ENCODE measurements around the gene PCP2. TPM values are rescaled to one million over a fixed set of nuclear protein-coding genes. Genes with fewer than 3 reads are reported as not detected.
A peak's percentile ranks its signal among the peaks of the same experiment; 100 is the strongest.

Gene PCP2
- total RNA-seq, 1 donor from 2014 or later: 2.7 TPM

- TF ChIP-seq, protein P1, sequence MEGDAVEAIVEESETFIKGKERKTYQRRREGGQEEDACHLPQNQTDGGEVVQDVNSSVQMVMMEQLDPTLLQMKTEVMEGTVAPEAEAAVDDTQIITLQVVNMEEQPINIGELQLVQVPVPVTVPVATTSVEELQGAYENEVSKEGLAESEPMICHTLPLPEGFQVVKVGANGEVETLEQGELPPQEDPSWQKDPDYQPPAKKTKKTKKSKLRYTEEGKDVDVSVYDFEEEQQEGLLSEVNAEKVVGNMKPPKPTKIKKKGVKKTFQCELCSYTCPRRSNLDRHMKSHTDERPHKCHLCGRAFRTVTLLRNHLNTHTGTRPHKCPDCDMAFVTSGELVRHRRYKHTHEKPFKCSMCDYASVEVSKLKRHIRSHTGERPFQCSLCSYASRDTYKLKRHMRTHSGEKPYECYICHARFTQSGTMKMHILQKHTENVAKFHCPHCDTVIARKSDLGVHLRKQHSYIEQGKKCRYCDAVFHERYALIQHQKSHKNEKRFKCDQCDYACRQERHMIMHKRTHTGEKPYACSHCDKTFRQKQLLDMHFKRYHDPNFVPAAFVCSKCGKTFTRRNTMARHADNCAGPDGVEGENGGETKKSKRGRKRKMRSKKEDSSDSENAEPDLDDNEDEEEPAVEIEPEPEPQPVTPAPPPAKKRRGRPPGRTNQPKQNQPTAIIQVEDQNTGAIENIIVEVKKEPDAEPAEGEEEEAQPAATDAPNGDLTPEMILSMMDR (IDR thresholded peaks at IDR 0.05; ENCODE audit: borderline replicate concordance): no peak
- no peaks in the 10 kb centered on the region for H3K36me3 ChIP-seq
- H3K4me1 ChIP-seq: no peaks in the 10 kb centered on the region
- H3K27me3 ChIP-seq (ENCODE audit: low read depth): peaks cover 77% of the 10 kb centered on the region
- no peak for DNase-seq
- no peaks in the 10 kb centered on the region for H3K9me3 ChIP-seq (replicated peaks)
- no peak overlapping the region for H3K4me3 ChIP-seq
- no peak overlapping the region for H3K27ac ChIP-seq (replicated peaks)
- intact Hi-C loops (cut with micrococcal nuclease): no loop called here
Observed at GRCh38 chr19:7602240-7602934, 31.1 kb downstream of the PCP2 start.

- intact Hi-C loops (cut with micrococcal nuclease): no loop called here
- TF ChIP-seq, protein P1 (IDR thresholded peaks at IDR 0.05; ENCODE audit: borderline replicate concordance): no peak
- Histone ChIP-seq H3K4me3 (no peak overlapping the region), H3K4me1 (peaks cover 6% of the 10 kb centered on the region), H3K9me3 (replicated peaks) (no peaks in the 10 kb centered on the region), H3K27ac (replicated peaks) (no peak overlapping the region), H3K36me3 (no peaks in the 10 kb centered on the region), H3K27me3 (ENCODE audit: low read depth) (peaks cover 81% of the 10 kb centered on the region)
- DNase-seq: no peak
Observed at GRCh38 chr19:7600721-7601120, 32.8 kb downstream of the PCP2 start.

GRCh38 chr19:7598180-7598579 is 35.3 kb downstream of the PCP2 start:
- intact Hi-C loops (cut with micrococcal nuclease): no loop called here
- H3K36me3 ChIP-seq: no peaks in the 10 kb centered on the region
- H3K4me1 ChIP-seq: peaks cover 6% of the 10 kb centered on the region
- H3K27ac ChIP-seq (replicated peaks): no peak overlapping the region
- H3K27me3 ChIP-seq (ENCODE audit: low read depth): peaks cover 80% of the 10 kb centered on the region
- DNase-seq: no peak
- no peaks in the 10 kb centered on the region for H3K9me3 ChIP-seq (replicated peaks)
- TF ChIP-seq, protein P1 (IDR thresholded peaks at IDR 0.05; ENCODE audit: borderline replicate concordance): no peak
- H3K4me3 ChIP-seq: no peak overlapping the region

DNA sequence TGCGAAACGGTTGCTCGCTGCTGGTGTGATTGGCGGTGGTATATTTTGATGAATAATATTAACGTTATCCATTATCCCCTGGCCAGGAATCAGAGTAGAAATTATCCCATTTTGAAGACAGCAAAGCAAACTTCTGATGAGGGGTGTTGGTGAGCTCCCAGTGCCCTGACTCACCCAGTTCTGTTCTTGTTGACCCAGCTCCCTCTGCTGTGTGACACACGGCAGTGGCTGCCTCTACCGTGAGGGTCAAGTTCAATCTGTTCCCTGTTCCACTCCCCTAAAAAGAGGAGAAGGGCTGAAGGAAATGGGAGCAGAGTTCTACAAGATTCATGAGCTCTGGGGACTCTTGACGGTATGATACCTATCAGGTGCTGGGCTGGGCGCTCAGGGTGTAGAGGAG is 35.8 kb downstream of the PCP2 start:
- Histone ChIP-seq H3K4me3 (no peak overlapping the region), H3K27ac (replicated peaks) (no peak overlapping the region), H3K4me1 (peaks cover 6% of the 10 kb centered on the region), H3K9me3 (replicated peaks) (no peaks in the 10 kb centered on the region), H3K36me3 (no peaks in the 10 kb centered on the region), H3K27me3 (ENCODE audit: low read depth) (peaks cover 80% of the 10 kb centered on the region)
- no peak for DNase-seq
- intact Hi-C loops (cut with micrococcal nuclease): no loop called here
- TF ChIP-seq, protein P1 (IDR thresholded peaks at IDR 0.05; ENCODE audit: borderline replicate concordance): no peak

GRCh38 chr19:7596211-7596937 is 37.1 kb downstream of the PCP2 start:
- Histone ChIP-seq H3K4me1 (peaks cover 6% of the 10 kb centered on the region), H3K36me3 (no peaks in the 10 kb centered on the region), H3K27me3 (ENCODE audit: low read depth) (peaks cover 80% of the 10 kb centered on the region), H3K27ac (replicated peaks) (no peak overlapping the region), H3K4me3 (peak overlapping the region; percentile 60), H3K9me3 (replicated peaks) (no peaks in the 10 kb centered on the region)
- DNase-seq: no peak
- TF ChIP-seq, protein P1 (IDR thresholded peaks at IDR 0.05; ENCODE audit: borderline replicate concordance): no peak
- intact Hi-C loops (cut with micrococcal nuclease): no loop called here
